Trophoblast cell (in vitro differentiated cells and primary cell): ENCODE data around the gene OR11H6.

Source experiments
- DNase-seq, 2 donors: peaks; one replicate each; pipeline ENCODE4 v3.0.0-alpha.2; 2016
- H2AFZ ChIP-seq: 2 replicates; pipeline ENCODE4 v1.6.1; 2013; ENCODE audit warnings: low read length, moderate library complexity, mild to moderate bottlenecking; ENCODE audit not compliant: insufficient read depth, poor library complexity
- H2AK5ac ChIP-seq: 2 replicates; pipeline ENCODE4 v1.6.1; 2013; ENCODE audit warnings: mild to moderate bottlenecking, low read length
- H2BK120ac ChIP-seq: 2 replicates; pipeline ENCODE4 v1.6.1; 2013; ENCODE audit warnings: low read length, mild to moderate bottlenecking, moderate library complexity; ENCODE audit not compliant: insufficient read depth, poor library complexity
- H2BK12ac ChIP-seq: 2 replicates; pipeline ENCODE4 v1.6.1; 2013; ENCODE audit warnings: mild to moderate bottlenecking, low read length, moderate library complexity
- H2BK5ac ChIP-seq: 2 replicates; pipeline ENCODE4 v1.6.1; 2013; ENCODE audit warnings: low read length, low read depth, moderate library complexity, mild to moderate bottlenecking; ENCODE audit not compliant: poor library complexity
- H3K14ac ChIP-seq: 2 replicates; pipeline ENCODE4 v1.6.1; 2013; ENCODE audit warnings: mild to moderate bottlenecking, low read length
- H3K18ac ChIP-seq: 2 replicates; pipeline ENCODE4 v1.6.1; 2013; ENCODE audit warnings: mild to moderate bottlenecking, low read length
- H3K23ac ChIP-seq: 2 replicates; pipeline ENCODE4 v1.6.1; 2013; ENCODE audit warnings: low read length
- H3K27ac ChIP-seq: 2 replicates; pipeline ENCODE4 v1.5.1; 2013; ENCODE audit warnings: low read depth, mild to moderate bottlenecking, inconsistent platforms, low read length, moderate library complexity
- H3K27me3 ChIP-seq: 2 replicates; pipeline ENCODE4 v1.6.1; 2013; ENCODE audit warnings: inconsistent platforms, mild to moderate bottlenecking, low read length, moderate library complexity; ENCODE audit not compliant: insufficient read depth
- H3K36me3 ChIP-seq, 2 experiments: 1 replicate in 1 of 2; 2 replicates in 1 of 2; pipeline ENCODE4 v1.6.1; 2013; ENCODE audit warnings: low read length in 2 of 2, mild to moderate bottlenecking in 2 of 2, moderate library complexity in 1 of 2; ENCODE audit not compliant: insufficient read depth in 2 of 2, control insufficient read depth in 1 of 2
- H3K4ac ChIP-seq: 2 replicates; pipeline ENCODE4 v1.6.1; 2013; ENCODE audit warnings: low read depth, mild to moderate bottlenecking, low read length, moderate library complexity
- H3K4me1 ChIP-seq, 2 experiments: 1 replicate in 1 of 2; 2 replicates in 1 of 2; pipeline ENCODE4 v1.6.1; 2013; ENCODE audit warnings: low read length in 2 of 2, mild to moderate bottlenecking in 2 of 2, moderate library complexity in 1 of 2; ENCODE audit not compliant: insufficient read depth in 2 of 2, control insufficient read depth in 1 of 2
- H3K4me2 ChIP-seq: 2 replicates; pipeline ENCODE4 v1.6.1; 2013; ENCODE audit warnings: inconsistent platforms, mild to moderate bottlenecking, low read length, moderate library complexity
- H3K4me3 ChIP-seq: 2 replicates; pipeline ENCODE4 v1.5.1; 2013; ENCODE audit warnings: mild to moderate bottlenecking, low read depth, low read length, inconsistent platforms
- H3K79me1 ChIP-seq: one replicate; pipeline ENCODE4 v1.6.1; 2013; ENCODE audit warnings: low read length
- H3K79me2 ChIP-seq: 2 replicates; pipeline ENCODE4 v1.6.1; 2013; ENCODE audit warnings: low read length, mild to moderate bottlenecking; ENCODE audit not compliant: control insufficient read depth, insufficient read depth, poor library complexity
- H3K9ac ChIP-seq: 2 replicates; pipeline ENCODE4 v1.6.1; 2013; ENCODE audit warnings: mild to moderate bottlenecking, low read length
- H3K9me3 ChIP-seq: 2 replicates; pipeline ENCODE4 v1.6.1; 2013; ENCODE audit warnings: low read depth, mild to moderate bottlenecking, control low read depth, inconsistent platforms, low read length; ENCODE audit not compliant: insufficient read depth
- H4K12ac ChIP-seq: 2 replicates; pipeline ENCODE4 v1.6.1; 2013; ENCODE audit warnings: low read depth, mild to moderate bottlenecking, low read length, moderate library complexity
- H4K8ac ChIP-seq: 2 replicates; pipeline ENCODE4 v1.6.1; 2013; ENCODE audit warnings: low read depth, mild to moderate bottlenecking, low read length, moderate library complexity
- H4K91ac ChIP-seq: one replicate; pipeline ENCODE4 v1.6.1; 2013; ENCODE audit warnings: low read depth, mild to moderate bottlenecking, low read length, moderate library complexity
- WGBS: extraction: QIAGEN DNeasy Blood & Tissue Kit; methylation state at CpG from one replicate; pipeline ENCODE4 v1.1.7; 2013; ENCODE audit warnings: missing lambda C conversion rate; ENCODE audit not compliant: insufficient read length, insufficient coverage; ENCODE audit errors: extremely low coverage; 5-methylcytosine and 5-hydroxymethylcytosine counted together

The OR11H6 gene

GRCh38 chr14:20179218-20179617, 44.3 kb upstream of the OR11H6 start:
- no peak for DNase-seq
- Histone ChIP-seq H3K4me3 (no peak overlapping the region), H3K4ac (no peak overlapping the region), H3K27ac (no peak overlapping the region), H3K18ac (no peak overlapping the region), H3K4me2 (no peak overlapping the region), H3K79me2 (no peaks in the 10 kb centered on the region), H3K27me3 (no peaks in the 10 kb centered on the region), H2AFZ (no peak overlapping the region), H2AK5ac (no peak overlapping the region), H3K23ac (no peak overlapping the region), H3K36me3 (no peaks in the 10 kb centered on the region), H3K14ac (no peak overlapping the region), H4K91ac (no peak overlapping the region), H2BK12ac (no peak overlapping the region), H3K9me3 (peaks cover 20% of the 10 kb centered on the region), H4K12ac (no peak overlapping the region), H3K4me1 (no peaks in the 10 kb centered on the region), H2BK5ac (no peak overlapping the region), H2BK120ac (no peak overlapping the region), H3K9ac (no peak overlapping the region), H4K8ac (no peak overlapping the region), H3K79me1 (no peaks in the 10 kb centered on the region)
- no CpG with 5 or more reads among the region's 5 CpGs for WGBS

DNA sequence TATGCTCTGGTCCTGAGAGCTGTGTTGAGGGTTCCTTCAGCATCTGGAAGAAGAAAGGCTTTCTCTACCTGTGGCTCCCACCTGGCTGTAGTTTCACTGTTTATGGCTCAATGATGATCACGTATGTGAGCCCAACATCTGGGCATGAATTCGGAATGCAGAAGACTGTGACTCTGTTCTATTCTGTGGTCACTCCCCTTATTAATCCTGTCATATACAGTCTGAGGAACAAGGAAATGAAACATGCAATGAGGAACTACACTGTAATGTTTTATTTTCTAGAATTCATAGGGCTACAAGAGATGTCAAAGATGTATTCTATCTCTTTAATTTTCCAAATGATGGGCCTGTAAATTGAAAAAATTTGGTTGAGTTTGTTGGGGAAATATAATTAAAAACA, 43.6 kb upstream of the OR11H6 start:
- WGBS = no CpG with 5 or more reads among the region's 2 CpGs
- no peaks in the 10 kb centered on the region for H3K4me1 ChIP-seq

DNA sequence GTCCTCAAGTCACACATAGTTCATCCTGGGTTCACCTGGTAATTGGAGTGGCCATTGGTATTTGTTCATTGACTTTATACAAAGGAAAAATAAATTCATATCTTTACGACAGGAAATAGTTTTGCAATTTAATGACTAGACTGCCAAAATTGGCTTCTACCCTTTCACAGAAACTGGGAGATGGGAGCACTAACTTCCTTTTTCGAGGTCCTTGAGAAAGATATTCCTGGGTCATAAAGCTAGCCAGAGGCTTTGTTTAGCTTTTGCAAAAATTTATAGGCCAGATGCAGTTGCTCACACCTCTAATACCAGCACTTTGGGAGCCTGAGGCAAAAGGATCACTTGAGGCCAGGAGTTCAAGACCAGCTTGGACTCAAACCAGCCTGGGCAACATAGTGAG, 43.0 kb upstream of the OR11H6 start:
- H2BK12ac ChIP-seq = no peak overlapping the region
- no peaks in the 10 kb centered on the region for H3K36me3 ChIP-seq
- H3K27me3 ChIP-seq = no peaks in the 10 kb centered on the region
- H2BK5ac ChIP-seq = no peak overlapping the region
- H3K4me2 ChIP-seq = no peak overlapping the region
- H3K14ac ChIP-seq = no peak overlapping the region
- H3K4ac ChIP-seq = no peak overlapping the region
- H3K79me1 ChIP-seq = no peaks in the 10 kb centered on the region
- no peak overlapping the region for H4K12ac ChIP-seq
- H2AK5ac ChIP-seq = no peak overlapping the region
- no peak overlapping the region for H3K27ac ChIP-seq
- H4K91ac ChIP-seq = no peak overlapping the region
- no peaks in the 10 kb centered on the region for H3K4me1 ChIP-seq
- H4K8ac ChIP-seq = no peak overlapping the region
- DNase-seq = no peak
- no peak overlapping the region for H2BK120ac ChIP-seq
- no peaks in the 10 kb centered on the region for H3K79me2 ChIP-seq
- no peak overlapping the region for H3K23ac ChIP-seq
- no peak overlapping the region for H3K18ac ChIP-seq
- no peak overlapping the region for H3K4me3 ChIP-seq
- no peak overlapping the region for H2AFZ ChIP-seq
- peaks cover 20% of the 10 kb centered on the region for H3K9me3 ChIP-seq
- H3K9ac ChIP-seq = no peak overlapping the region
- no CpG with 5 or more reads among the region's 2 CpGs for WGBS

More for the DNA sequence above, 43.6 kb upstream of the OR11H6 start:
- Histone ChIP-seq H3K9me3 (peaks cover 22% of the 10 kb centered on the region), H3K9ac (no peak overlapping the region), H4K12ac (no peak overlapping the region), H3K79me2 (no peaks in the 10 kb centered on the region), H3K4me3 (no peak overlapping the region), H3K27ac (no peak overlapping the region), H2AFZ (no peak overlapping the region), H4K91ac (no peak overlapping the region), H3K14ac (no peak overlapping the region), H2BK120ac (no peak overlapping the region), H3K36me3 (no peaks in the 10 kb centered on the region), H2BK5ac (no peak overlapping the region), H3K79me1 (no peaks in the 10 kb centered on the region), H3K23ac (no peak overlapping the region), H3K27me3 (no peaks in the 10 kb centered on the region), H4K8ac (no peak overlapping the region), H3K18ac (no peak overlapping the region), H2BK12ac (no peak overlapping the region), H3K4ac (no peak overlapping the region), H2AK5ac (no peak overlapping the region), H3K4me2 (no peak overlapping the region)
- no peak for DNase-seq

- Histone ChIP-seq H3K27me3 (no peaks in the 10 kb centered on the region), H2BK5ac (no peak overlapping the region), H3K4me3 (no peak overlapping the region), H2BK12ac (no peak overlapping the region), H2AFZ (no peak overlapping the region), H3K9me3 (peaks cover 10% of the 10 kb centered on the region), H3K27ac (no peak overlapping the region), H3K14ac (no peak overlapping the region), H3K9ac (no peak overlapping the region), H3K4me1 (no peaks in the 10 kb centered on the region), H4K8ac (no peak overlapping the region), H2AK5ac (no peak overlapping the region), H3K18ac (no peak overlapping the region), H3K79me1 (no peaks in the 10 kb centered on the region), H3K4me2 (no peak overlapping the region), H3K79me2 (no peaks in the 10 kb centered on the region), H3K36me3 (no peaks in the 10 kb centered on the region), H3K23ac (no peak overlapping the region), H3K4ac (no peak overlapping the region), H4K91ac (no peak overlapping the region), H2BK120ac (no peak overlapping the region), H4K12ac (no peak overlapping the region)
- WGBS = no CpG with 5 or more reads among the region's 5 CpGs
- no peak for DNase-seq
Observed at GRCh38 chr14:20184181-20184580, 39.3 kb upstream of the OR11H6 start.
